GM21619 (cell line): ENCODE measurements around the gene AHRR.
"Not testable (repeated sequence)": the region's sequence is repeated elsewhere in the genome, so short reads cannot be mapped to it uniquely, and the experiment has no call there.

Experiments used
- ATAC-seq: cut with Tn5 transposase; IDR thresholded peaks from one replicate; pipeline ENCODE4 v1.9.1; 2021; ENCODE audit not compliant: unreplicated experiment

AHRR gene

GRCh38 chr5:483011-483410, 161.5 kb downstream of the AHRR start:
- no peak for ATAC-seq

GRCh38 chr5:483434-484140, 162.1 kb downstream of the AHRR start:
- no peak for ATAC-seq

- ATAC-seq: no peak
These were observed 163.0 kb downstream of the AHRR start for GRCh38 chr5:484556-484955.

- ATAC-seq: no peak
These were observed 163.8 kb downstream of the AHRR start for GRCh38 chr5:485113-485945.

- no peak for ATAC-seq
These were observed 164.5 kb downstream of the AHRR start for GRCh38 chr5:485946-486491.

GRCh38 chr5:486597-486996, 165.1 kb downstream of the AHRR start:
- not testable (repeated sequence) for ATAC-seq
